Measurements from ENCODE around the gene UNC93A.
"Not testable (repeated sequence)": the region's sequence is repeated elsewhere in the genome, so short reads cannot be mapped to it uniquely, and the experiment has no call there.

UNC93A gene

GRCh38 chr6:167307342-167307955 lies 16.3 kb downstream of the UNC93A start:
- peaks cover 21% of the 10 kb centered on the region for H3K9me3 ChIP-seq (replicated peaks; ENCODE audit: low read length)
- no peaks in the 10 kb centered on the region for H3K36me3 ChIP-seq (ENCODE audit: insufficient read depth, low read length)
- no peaks in the 10 kb centered on the region for H3K27me3 ChIP-seq (ENCODE audit: control insufficient read depth, insufficient read depth, low read length)
- no peak overlapping the region for H3K4me2 ChIP-seq (ENCODE audit: low read length)
- no peak overlapping the region for H3K4me3 ChIP-seq (ENCODE audit: low read length)
- no peaks in the 10 kb centered on the region for H3K4me1 ChIP-seq (ENCODE audit: control insufficient read depth, insufficient read depth, low read length)
- H3K9ac ChIP-seq (ENCODE audit: low read depth, low read length) = no peak overlapping the region

- H3K9me3 ChIP-seq (replicated peaks; ENCODE audit: low read length) = peaks cover 21% of the 10 kb centered on the region
- H3K4me2 ChIP-seq (ENCODE audit: low read length) = no peak overlapping the region
- no peak overlapping the region for H3K4me3 ChIP-seq (ENCODE audit: low read length)
These were observed 17.1 kb downstream of the UNC93A start for GRCh38 chr6:167308207-167308606.

GRCh38 chr6:167309355-167310192 lies 18.5 kb downstream of the UNC93A start:
- not testable (repeated sequence) for H3K4me1 ChIP-seq (ENCODE audit: control insufficient read depth, insufficient read depth, low read length); H3K9ac ChIP-seq (ENCODE audit: low read depth, low read length); H3K36me3 ChIP-seq (ENCODE audit: insufficient read depth, low read length); H3K4me2 ChIP-seq (ENCODE audit: low read length); H3K4me3 ChIP-seq (ENCODE audit: low read length); H3K27me3 ChIP-seq (ENCODE audit: control insufficient read depth, insufficient read depth, low read length)
- peaks cover 21% of the 10 kb centered on the region for H3K9me3 ChIP-seq (replicated peaks; ENCODE audit: low read length)

More at GRCh38 chr6:167308207-167308606, 17.1 kb downstream of the UNC93A start:
- Histone ChIP-seq H3K4me1 (ENCODE audit: control insufficient read depth, insufficient read depth, low read length) (no peaks in the 10 kb centered on the region), H3K36me3 (ENCODE audit: insufficient read depth, low read length) (no peaks in the 10 kb centered on the region), H3K9ac (ENCODE audit: low read depth, low read length) (no peak overlapping the region), H3K27me3 (ENCODE audit: control insufficient read depth, insufficient read depth, low read length) (no peaks in the 10 kb centered on the region)

- peaks cover 21% of the 10 kb centered on the region for H3K9me3 ChIP-seq (replicated peaks; ENCODE audit: low read length)
- no peak overlapping the region for H3K4me2 ChIP-seq (ENCODE audit: low read length)
- H3K4me1 ChIP-seq (ENCODE audit: control insufficient read depth, insufficient read depth, low read length) = no peaks in the 10 kb centered on the region
- no peaks in the 10 kb centered on the region for H3K27me3 ChIP-seq (ENCODE audit: control insufficient read depth, insufficient read depth, low read length)
- no peaks in the 10 kb centered on the region for H3K36me3 ChIP-seq (ENCODE audit: insufficient read depth, low read length)
- no peak overlapping the region for H3K4me3 ChIP-seq (ENCODE audit: low read length)
- H3K9ac ChIP-seq (ENCODE audit: low read depth, low read length) = no peak overlapping the region
These were observed 20.2 kb downstream of the UNC93A start for GRCh38 chr6:167311286-167311685.

- H3K27me3 ChIP-seq (ENCODE audit: control insufficient read depth, insufficient read depth, low read length); H3K4me2 ChIP-seq (ENCODE audit: low read length); H3K9ac ChIP-seq (ENCODE audit: low read depth, low read length); H3K4me1 ChIP-seq (ENCODE audit: control insufficient read depth, insufficient read depth, low read length); H3K4me3 ChIP-seq (ENCODE audit: low read length); H3K36me3 ChIP-seq (ENCODE audit: insufficient read depth, low read length): not testable (repeated sequence)
- H3K9me3 ChIP-seq (replicated peaks; ENCODE audit: low read length) = peaks cover 18% of the 10 kb centered on the region
These were observed 20.6 kb downstream of the UNC93A start for GRCh38 chr6:167311691-167312090.

GRCh38 chr6:167314180-167314821 lies 23.2 kb downstream of the UNC93A start:
- H3K36me3 ChIP-seq (ENCODE audit: insufficient read depth, low read length) = no peaks in the 10 kb centered on the region
- no peak overlapping the region for H3K9ac ChIP-seq (ENCODE audit: low read depth, low read length)
- H3K4me3 ChIP-seq (ENCODE audit: low read length) = no peak overlapping the region
- H3K4me2 ChIP-seq (ENCODE audit: low read length) = no peak overlapping the region
- H3K9me3 ChIP-seq (replicated peaks; ENCODE audit: low read length) = peaks cover 6% of the 10 kb centered on the region
- no peaks in the 10 kb centered on the region for H3K4me1 ChIP-seq (ENCODE audit: control insufficient read depth, insufficient read depth, low read length)
- no peaks in the 10 kb centered on the region for H3K27me3 ChIP-seq (ENCODE audit: control insufficient read depth, insufficient read depth, low read length)

- no peaks in the 10 kb centered on the region for H3K36me3 ChIP-seq (ENCODE audit: insufficient read depth, low read length)
- H3K9ac ChIP-seq (ENCODE audit: low read depth, low read length) = no peak overlapping the region
- no peaks in the 10 kb centered on the region for H3K4me1 ChIP-seq (ENCODE audit: control insufficient read depth, insufficient read depth, low read length)
- no peak overlapping the region for H3K4me3 ChIP-seq (ENCODE audit: low read length)
- H3K4me2 ChIP-seq (ENCODE audit: low read length) = no peak overlapping the region
- H3K9me3 ChIP-seq (replicated peaks; ENCODE audit: low read length) = peaks cover 6% of the 10 kb centered on the region
- H3K27me3 ChIP-seq (ENCODE audit: control insufficient read depth, insufficient read depth, low read length) = no peaks in the 10 kb centered on the region
These were observed 26.1 kb downstream of the UNC93A start for GRCh38 chr6:167317172-167317571.

GRCh38 chr6:167318354-167318753 lies 27.2 kb downstream of the UNC93A start:
- H3K9me3 ChIP-seq (replicated peaks; ENCODE audit: low read length) = peaks cover 13% of the 10 kb centered on the region
- not testable (repeated sequence) for H3K4me3 ChIP-seq (ENCODE audit: low read length); H3K9ac ChIP-seq (ENCODE audit: low read depth, low read length); H3K36me3 ChIP-seq (ENCODE audit: insufficient read depth, low read length); H3K4me1 ChIP-seq (ENCODE audit: control insufficient read depth, insufficient read depth, low read length); H3K4me2 ChIP-seq (ENCODE audit: low read length); H3K27me3 ChIP-seq (ENCODE audit: control insufficient read depth, insufficient read depth, low read length)

- not testable (repeated sequence) for H3K4me3 ChIP-seq (ENCODE audit: low read length); H3K9ac ChIP-seq (ENCODE audit: low read depth, low read length); H3K36me3 ChIP-seq (ENCODE audit: insufficient read depth, low read length); H3K4me1 ChIP-seq (ENCODE audit: control insufficient read depth, insufficient read depth, low read length); H3K27me3 ChIP-seq (ENCODE audit: control insufficient read depth, insufficient read depth, low read length); H3K4me2 ChIP-seq (ENCODE audit: low read length)
- H3K9me3 ChIP-seq (replicated peaks; ENCODE audit: low read length) = peaks cover 11% of the 10 kb centered on the region
These were observed 27.7 kb downstream of the UNC93A start for GRCh38 chr6:167318856-167319255.

- H3K4me2 ChIP-seq (ENCODE audit: low read length); H3K36me3 ChIP-seq (ENCODE audit: insufficient read depth, low read length); H3K9ac ChIP-seq (ENCODE audit: low read depth, low read length); H3K27me3 ChIP-seq (ENCODE audit: control insufficient read depth, insufficient read depth, low read length); H3K4me3 ChIP-seq (ENCODE audit: low read length); H3K4me1 ChIP-seq (ENCODE audit: control insufficient read depth, insufficient read depth, low read length): not testable (repeated sequence)
- peaks cover 17% of the 10 kb centered on the region for H3K9me3 ChIP-seq (replicated peaks; ENCODE audit: low read length)
These were observed 29.0 kb downstream of the UNC93A start for GRCh38 chr6:167319856-167320753.

GRCh38 chr6:167320754-167321056 lies 29.6 kb downstream of the UNC93A start:
- not testable (repeated sequence) for H3K9ac ChIP-seq (ENCODE audit: low read depth, low read length); H3K4me2 ChIP-seq (ENCODE audit: low read length); H3K4me1 ChIP-seq (ENCODE audit: control insufficient read depth, insufficient read depth, low read length); H3K4me3 ChIP-seq (ENCODE audit: low read length); H3K27me3 ChIP-seq (ENCODE audit: control insufficient read depth, insufficient read depth, low read length); H3K36me3 ChIP-seq (ENCODE audit: insufficient read depth, low read length)
- peaks cover 19% of the 10 kb centered on the region for H3K9me3 ChIP-seq (replicated peaks; ENCODE audit: low read length)

Data from skeletal muscle satellite cell (primary cell).